Lung (tissue), 12 donors: ENCODE results near the gene KRT78. TPM values are rescaled to one million over a fixed set of nuclear protein-coding genes. Genes with fewer than 3 reads are reported as not detected.

Experiments
- ATAC-seq: fragments of 200-7000 bp; cut with Tn5 transposase; one replicate; pipeline ENCODE4 v1.9.1; 2020; ENCODE audit warnings: moderate number of reproducible peaks; ENCODE audit not compliant: insufficient read depth, low FRiP score
- DNase-seq, 3 donors: peaks; one replicate each; pipeline ENCODE4 v3.0.0-alpha.2; 2013 to 2017
- H3K27ac ChIP-seq, 2 donors: one replicate each; pipeline ENCODE4 v1.5.1; 2013; ENCODE audit warnings: mild to moderate bottlenecking in 2 of 2, moderate library complexity in 2 of 2, control low read depth in 1 of 2, inconsistent platforms in 1 of 2, low read depth in 1 of 2, low read length in 1 of 2
- H3K27me3 ChIP-seq, 3 donors: one replicate each; pipeline ENCODE4 v1.5.1; 2013; ENCODE audit warnings: low read length in 2 of 3; ENCODE audit not compliant: control insufficient read depth in 3 of 3, insufficient read depth in 3 of 3
- H3K36me3 ChIP-seq, 4 donors: one replicate each; pipeline ENCODE4 v1.5.1; 2013; ENCODE audit warnings: low read length in 4 of 4, mild to moderate bottlenecking in 1 of 4, moderate library complexity in 1 of 4; ENCODE audit not compliant: control insufficient read depth in 4 of 4, insufficient read depth in 4 of 4
- H3K4me1 ChIP-seq, 5 donors: one replicate each; pipeline ENCODE4 v1.5.1; 2013; ENCODE audit warnings: low read length in 5 of 5, mild to moderate bottlenecking in 2 of 5, moderate library complexity in 1 of 5; ENCODE audit not compliant: control insufficient read depth in 5 of 5, insufficient read depth in 5 of 5
- H3K4me3 ChIP-seq: one replicate; pipeline ENCODE4 v1.5.1; 2013; ENCODE audit warnings: mild to moderate bottlenecking, control low read depth, moderate library complexity
- H3K9ac ChIP-seq, 2 donors: one replicate each; pipeline ENCODE4 v1.5.1; 2013; ENCODE audit warnings: low read length in 2 of 2, control low read depth in 1 of 2; ENCODE audit not compliant: insufficient read depth in 1 of 2
- H3K9me3 ChIP-seq, 4 donors: one replicate each; pipeline ENCODE4 v1.5.1; 2013; ENCODE audit warnings: low read length in 3 of 4, mild to moderate bottlenecking in 1 of 4, moderate library complexity in 1 of 4; ENCODE audit not compliant: control insufficient read depth in 4 of 4, insufficient read depth in 3 of 4
- CTCF ChIP-seq: IDR thresholded peaks from 2 replicates; pipeline ENCODE4 v1.5.1; 2012; ENCODE audit warnings: mild to moderate bottlenecking; ENCODE audit errors: control extremely low read depth, extremely low read depth
- WGBS, 2 donors: extraction: QIAGEN DNeasy Blood & Tissue Kit; methylation state at CpG; one replicate each; pipeline ENCODE4 v1.1.7; 2013; 5-methylcytosine and 5-hydroxymethylcytosine counted together
- polyA plus RNA-seq, 2 donors: library from polyadenylated mRNA; stranded (reverse); fragments of 200-250 nt; gene quantifications; one replicate each; pipeline ENCODE4 v1.2.1, GENCODE V29; 2013
- total RNA-seq, 2 donors: library from RNA; depleted of rRNA in 1 of 2; stranded (reverse); fragments of >200 nt in 1 of 2; gene quantifications; one replicate each; pipeline ENCODE4 v1.2.1, GENCODE V29; 2014 to 2021
- donor health status: control.
- donor health status: control.
- donor health status: Bipolar disorder and iron deficiency.
- donor health status: healthy.
- donor health status: DM: yes; HTN: yes; CAD: no.

Gene KRT78
- total and polyA plus RNA-seq, 4 donors: 0.02 to 0.65 TPM; not detected in 2

GRCh38 chr12:52800259-52800917 lies 48.4 kb downstream of the KRT78 start:
- peaks cover 0 to 18% (median 3%) of the 10 kb centered on the region in 3 donors for H3K27me3 ChIP-seq
- H3K9me3 ChIP-seq: no peaks in the 10 kb centered on the region
- H3K27ac ChIP-seq: no peak overlapping the region
- no peak overlapping the region for H3K9ac ChIP-seq
- H3K4me1 ChIP-seq: peaks cover 0 to 8% (median 0%) of the 10 kb centered on the region in 5 donors
- DNase-seq: no peak
- 32 to 68% methylated on average over 1 of the region's 1 CpG for WGBS, 2 donors
- no peak for ATAC-seq
- no peak for TF ChIP-seq CTCF
- no peaks in the 10 kb centered on the region for H3K36me3 ChIP-seq
- H3K4me3 ChIP-seq: no peak overlapping the region

- TF ChIP-seq CTCF: no peak
- Histone ChIP-seq H3K4me1 (peaks cover 0 to 8% (median 0%) of the 10 kb centered on the region in 5 donors), H3K27ac (peak overlapping the region in 1 of 2 donors; percentile 17), H3K4me3 (no peak overlapping the region), H3K9ac (no peak overlapping the region), H3K27me3 (peaks cover 0 to 18% (median 3%) of the 10 kb centered on the region in 3 donors), H3K9me3 (no peaks in the 10 kb centered on the region), H3K36me3 (no peaks in the 10 kb centered on the region)
- ATAC-seq (no peak), DNase-seq (no peak)
- 72 to 90% methylated on average over 5 of the region's 5 CpGs for WGBS, 2 donors
Measured at GRCh38 chr12:52799505-52800211, 49.1 kb downstream of the KRT78 start.

- ATAC-seq: no peak
- no peak for DNase-seq
- no peak overlapping the region for H3K9ac ChIP-seq
- H3K36me3 ChIP-seq: no peaks in the 10 kb centered on the region
- peaks cover 0 to 8% (median 0%) of the 10 kb centered on the region in 5 donors for H3K4me1 ChIP-seq
- H3K4me3 ChIP-seq: no peak overlapping the region
- no peaks in the 10 kb centered on the region for H3K9me3 ChIP-seq
- WGBS, 2 donors: 48 to 68% methylated on average over 7 of the region's 7 CpGs
- peaks cover 0 to 18% (median 3%) of the 10 kb centered on the region in 3 donors for H3K27me3 ChIP-seq
- TF ChIP-seq CTCF: no peak
- H3K27ac ChIP-seq: no peak overlapping the region
Measured at GRCh38 chr12:52798671-52799504, 49.9 kb downstream of the KRT78 start.
